ENCODE data around the gene ROBO1.
"Not testable (repeated sequence)": the region's sequence is repeated elsewhere in the genome, so short reads cannot be mapped to it uniquely, and the experiment has no call there.

The ROBO1 gene

GRCh38 chr3:79306934-79307570 is 460.7 kb downstream of the ROBO1 start:
- no peak for DNase-seq
- ATAC-seq: no peak

GRCh38 chr3:79299949-79300635 is 467.7 kb downstream of the ROBO1 start:
- not testable (repeated sequence) for ATAC-seq, DNase-seq

GRCh38 chr3:79297245-79297960 is 470.4 kb downstream of the ROBO1 start:
- DNase-seq (no peak), ATAC-seq (no peak)

- DNase-seq (no peak), ATAC-seq (no peak)
Measured at GRCh38 chr3:79286882-79287281, 480.9 kb downstream of the ROBO1 start.

GRCh38 chr3:79285871-79286270 is 481.9 kb downstream of the ROBO1 start:
- ATAC-seq (no peak), DNase-seq (no peak)

GRCh38 chr3:79285380-79285779 is 482.4 kb downstream of the ROBO1 start:
- DNase-seq: no peak
- no peak for ATAC-seq

- ATAC-seq: no peak
- no peak for DNase-seq
Measured at GRCh38 chr3:79284781-79285180, 483.0 kb downstream of the ROBO1 start.

- ATAC-seq (no peak), DNase-seq (no peak)
Measured at GRCh38 chr3:79278681-79279080, 489.1 kb downstream of the ROBO1 start.

- DNase-seq (no peak), ATAC-seq (no peak)
Measured at GRCh38 chr3:79268422-79268821, 499.4 kb downstream of the ROBO1 start.

GRCh38 chr3:79264892-79265291 is 502.9 kb downstream of the ROBO1 start:
- DNase-seq (no peak), ATAC-seq (no peak)

GRCh38 chr3:79263423-79263822 is 504.4 kb downstream of the ROBO1 start:
- ATAC-seq (no peak), DNase-seq (no peak)

- DNase-seq: no peak
- no peak for ATAC-seq
Measured at GRCh38 chr3:79258479-79258878, 509.3 kb downstream of the ROBO1 start.

- ATAC-seq (no peak), DNase-seq (no peak)
Measured at GRCh38 chr3:79257791-79258190, 510.0 kb downstream of the ROBO1 start.

GRCh38 chr3:79255702-79256101 is 512.1 kb downstream of the ROBO1 start:
- no peak for ATAC-seq

GRCh38 chr3:79255292-79255691 is 512.5 kb downstream of the ROBO1 start:
- no peak for ATAC-seq
- DNase-seq: no peak

More at GRCh38 chr3:79255702-79256101, 512.1 kb downstream of the ROBO1 start:
- DNase-seq: no peak

- DNase-seq: no peak
- ATAC-seq: no peak
Measured at GRCh38 chr3:79253704-79254103, 514.1 kb downstream of the ROBO1 start.

- ATAC-seq: no peak
Measured at GRCh38 chr3:79253271-79253670, 514.5 kb downstream of the ROBO1 start.

GRCh38 chr3:79250746-79251145 is 517.1 kb downstream of the ROBO1 start:
- DNase-seq: no peak
- no peak for ATAC-seq

More at GRCh38 chr3:79253271-79253670, 514.5 kb downstream of the ROBO1 start:
- DNase-seq: no peak

GRCh38 chr3:79249701-79250100 is 518.1 kb downstream of the ROBO1 start:
- ATAC-seq (no peak), DNase-seq (no peak)

GRCh38 chr3:79247725-79248043 is 520.1 kb downstream of the ROBO1 start:
- no peak for ATAC-seq
- DNase-seq: no peak

GRCh38 chr3:79246875-79247724 is 520.7 kb downstream of the ROBO1 start:
- no peak for DNase-seq
- ATAC-seq: no peak

Measured in stimulated activated naive CD8-positive, alpha-beta T cell treated with anti-CD3 and anti-CD28 coated beads, Interleukin-15, Interleukin-2, amounts not matched to agents 100 U/mL and 50 U/mL, for 24 hours (primary cell).